HG03521 (cell line): ENCODE data around the gene GPR83.
"Not testable (repeated sequence)": the region's sequence is repeated elsewhere in the genome, so short reads cannot be mapped to it uniquely, and the experiment has no call there.

Experiments used
- ATAC-seq: cut with Tn5 transposase; IDR thresholded peaks from one replicate; pipeline ENCODE4 v1.9.1; 2021; ENCODE audit warnings: mild to moderate bottlenecking, moderate library complexity; ENCODE audit not compliant: unreplicated experiment

The GPR83 gene

DNA sequence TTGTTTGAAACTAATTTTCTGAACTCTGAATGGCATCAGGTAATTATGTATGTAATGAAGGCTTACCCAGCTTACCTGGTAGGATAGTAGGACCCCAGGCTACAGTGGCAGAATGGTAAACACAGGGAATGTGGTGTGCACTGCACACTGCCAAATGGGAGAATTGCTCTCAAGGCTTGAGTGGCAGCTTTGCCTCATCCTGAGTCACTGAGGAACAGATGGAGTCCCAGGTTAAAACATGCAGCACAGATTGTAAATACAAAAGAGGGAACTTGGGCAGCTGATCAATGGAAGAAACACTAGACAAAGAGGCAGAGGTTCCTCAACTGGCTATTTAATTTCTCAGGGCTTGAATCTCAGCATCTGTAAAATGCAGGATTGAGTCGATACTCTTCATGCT is 24.4 kb downstream of the GPR83 start:
- ATAC-seq, result no peak

DNA sequence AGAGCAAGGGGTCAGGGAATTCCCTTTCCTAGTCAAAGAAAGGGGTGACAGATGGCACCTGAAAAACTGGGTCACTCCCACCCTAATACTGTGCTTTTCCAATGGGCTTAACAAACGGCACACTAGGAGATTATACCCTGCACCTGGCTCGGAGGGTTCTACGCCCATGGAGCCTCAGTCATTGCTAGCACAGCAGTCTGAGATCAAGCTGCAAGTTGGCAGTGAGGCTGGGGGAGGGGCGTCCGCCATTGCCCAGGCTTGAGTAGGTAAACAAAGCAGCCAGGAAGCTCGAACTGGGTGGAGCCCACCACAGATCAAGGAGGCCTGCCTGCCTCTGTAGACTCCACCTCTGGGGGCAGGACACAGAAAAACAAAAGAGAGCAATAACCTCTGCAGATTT is 30.6 kb downstream of the GPR83 start:
- not testable (repeated sequence) for ATAC-seq

DNA sequence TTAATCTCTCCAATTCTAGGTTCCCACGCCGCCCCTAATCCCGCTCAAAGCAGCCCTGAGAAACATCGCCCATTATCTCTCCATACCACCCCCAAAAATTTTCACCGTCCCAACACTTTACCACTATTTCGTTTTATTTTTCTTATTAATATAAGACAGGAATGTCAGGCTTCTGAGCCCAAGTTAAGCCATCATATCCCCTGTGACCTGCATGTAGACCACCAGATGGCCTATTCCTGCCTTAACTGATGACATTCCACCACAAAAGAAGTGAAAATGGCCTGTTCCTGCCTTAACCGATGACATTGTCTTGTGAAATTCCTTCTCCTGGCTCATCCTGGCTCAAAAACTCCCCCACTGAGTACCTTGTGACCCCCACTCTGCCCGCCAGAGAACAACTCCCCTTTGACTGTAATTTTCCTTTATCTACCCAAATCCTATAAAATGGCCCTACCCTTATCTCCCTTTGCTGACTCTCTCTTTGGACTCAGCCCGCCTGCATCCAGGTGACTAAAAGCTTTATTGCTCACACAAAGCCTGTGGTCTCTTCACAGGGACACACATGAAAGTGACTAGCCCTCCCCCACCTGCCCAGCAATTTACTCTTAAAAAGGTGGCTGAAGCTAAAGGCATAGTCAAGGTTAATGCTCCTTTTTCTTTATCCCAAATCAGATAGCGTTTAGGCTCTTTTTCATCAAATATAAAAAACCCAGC is 50.2 kb downstream of the GPR83 start:
- ATAC-seq, result not testable (repeated sequence)

- ATAC-seq, result not testable (repeated sequence)
These were observed 54.9 kb downstream of the GPR83 start for GRCh38 chr11:94346311-94346710.

DNA sequence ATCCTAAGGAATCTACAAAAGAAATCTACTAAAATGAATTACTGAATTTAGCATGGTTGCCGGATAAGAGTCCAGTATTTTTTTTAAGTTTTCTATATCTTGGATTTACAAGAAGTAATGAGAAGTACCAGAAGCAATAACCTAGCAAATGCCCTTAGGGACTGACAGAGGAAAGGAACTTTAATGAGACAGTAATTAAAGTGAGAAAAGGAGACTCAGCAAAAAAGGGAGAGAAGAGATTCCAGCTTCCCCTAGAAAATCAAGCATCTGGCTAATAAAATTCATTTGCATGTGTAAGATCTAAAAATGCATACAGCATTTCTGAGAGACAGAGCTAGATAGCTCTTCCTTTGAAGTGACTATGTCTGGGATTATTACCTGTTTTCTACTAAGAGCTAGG is 57.7 kb downstream of the GPR83 start:
- ATAC-seq, result no peak

GRCh38 chr11:94342250-94342649 is 59.0 kb downstream of the GPR83 start:
- ATAC-seq, result no peak

- no peak for ATAC-seq
These were observed 62.6 kb downstream of the GPR83 start for GRCh38 chr11:94338651-94339050.

- ATAC-seq, result no peak
These were observed 65.2 kb downstream of the GPR83 start for GRCh38 chr11:94336033-94336432.

GRCh38 chr11:94332814-94333213 is 68.4 kb downstream of the GPR83 start:
- no peak for ATAC-seq

DNA sequence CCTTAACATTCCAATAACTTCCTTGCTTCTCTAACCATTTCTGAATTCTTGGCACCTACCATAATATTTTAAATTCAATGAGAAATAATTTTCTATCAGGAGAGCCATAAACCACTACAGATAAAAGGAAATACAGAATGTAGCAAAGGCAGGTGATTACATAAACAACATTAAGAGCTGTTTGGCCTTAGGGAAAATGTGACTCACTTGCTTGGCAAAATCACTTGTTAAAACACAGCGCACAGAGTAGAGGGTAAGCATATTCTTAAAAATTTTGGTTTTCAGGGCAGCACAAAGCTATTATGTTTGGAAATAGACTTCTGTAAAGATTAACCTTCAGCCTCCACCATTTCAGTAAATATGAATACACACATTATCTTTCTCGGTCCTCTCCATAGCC is 70.4 kb downstream of the GPR83 start:
- no peak for ATAC-seq

GRCh38 chr11:94329501-94329900 is 71.7 kb downstream of the GPR83 start:
- ATAC-seq, result no peak

DNA sequence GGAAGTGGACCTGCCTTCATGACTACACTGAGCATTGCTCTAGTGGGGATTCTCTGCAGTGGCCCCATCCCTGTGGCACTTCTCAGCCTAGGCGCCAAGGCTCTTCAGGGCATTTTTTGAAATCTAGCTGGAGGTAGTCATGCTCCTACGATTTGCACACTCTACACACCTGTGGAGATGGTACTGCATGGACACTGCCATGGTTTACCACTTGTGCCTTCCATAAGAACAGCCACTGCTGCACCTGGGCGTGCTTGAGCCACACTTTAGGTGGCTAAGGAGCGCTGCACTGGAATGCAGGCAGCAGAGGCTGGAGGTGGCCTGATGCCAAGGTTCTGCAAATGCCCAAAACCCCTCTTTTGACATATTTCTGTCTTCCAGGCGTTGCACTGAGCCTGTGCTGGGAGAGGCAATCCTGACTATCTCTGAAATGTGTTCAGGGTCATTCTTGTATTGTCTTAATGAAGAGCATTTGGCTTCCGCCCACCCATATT is 72.6 kb downstream of the GPR83 start:
- no peak for ATAC-seq
